ENCODE results near the gene NAV3. TPM values are rescaled to one million over a fixed set of nuclear protein-coding genes. Genes with fewer than 3 reads are reported as not detected.

NAV3 gene
- total and polyA plus RNA-seq, 2 donors (not counting 1 experiment from before 2014, with no cell fraction given), result not detected

DNA sequence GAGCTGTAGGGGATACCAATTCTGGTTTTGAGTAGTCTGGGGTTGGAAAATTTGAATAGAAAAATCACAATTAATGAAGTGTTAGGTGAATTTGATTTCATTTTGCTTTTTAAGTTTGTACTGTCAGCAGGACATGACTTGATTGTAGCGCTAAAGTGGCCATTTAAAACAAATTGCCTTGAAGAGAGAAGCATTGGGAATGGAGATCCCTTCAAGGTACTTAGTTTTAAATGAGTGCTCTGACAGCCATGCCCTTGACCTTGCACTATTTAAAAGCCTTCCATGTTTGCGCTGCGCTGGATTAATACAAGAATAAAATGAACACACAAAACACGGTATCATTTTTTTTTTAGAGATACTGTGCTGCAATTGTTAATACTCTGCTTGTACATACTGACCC, 345.9 kb downstream of the NAV3 start:
- no peak overlapping the region for H3K27ac Mint-ChIP-seq
- no peak for DNase-seq
- Histone ChIP-seq H3K79me2 (ENCODE audit: control insufficient read depth, insufficient read depth, low read length) (no peaks in the 10 kb centered on the region), H3K9me3 (ENCODE audit: control extremely low read depth in 1 of 3, control insufficient read depth in 2 of 3, insufficient read depth in 1 of 3, low read length in 2 of 3) (no peaks in the 10 kb centered on the region), H4K20me1 (ENCODE audit: control insufficient read depth, insufficient read depth, low read length, poor library complexity, severe bottlenecking) (no peaks in the 10 kb centered on the region), H3K27ac (ENCODE audit: low read length in 2 of 2) (no peak overlapping the region), H3K4me2 (replicated peaks; ENCODE audit: low read depth, low read length, poor library complexity, severe bottlenecking) (no peak overlapping the region), H3K4me3 (ENCODE audit: control extremely low read depth in 1 of 5, extremely low read depth in 1 of 5, insufficient read depth in 1 of 5, low read depth in 2 of 5, low read length in 4 of 5) (no peak overlapping the region), H3K36me3 (replicated peaks in 1 of 2; ENCODE audit: control extremely low read depth in 1 of 2, control insufficient read depth in 1 of 2, extremely low read depth in 1 of 2, insufficient read depth in 2 of 2, low read length in 1 of 2) (no peaks in the 10 kb centered on the region), H3K4me1 (ENCODE audit: control insufficient read depth in 2 of 2, insufficient read depth in 2 of 2, low read length in 2 of 2) (no peaks in the 10 kb centered on the region), H3K9ac (ENCODE audit: low read length) (no peak overlapping the region), H3K27me3 (replicated peaks in 1 of 4; ENCODE audit: control extremely low read depth in 1 of 4, control insufficient read depth in 3 of 4, insufficient read depth in 4 of 4, low read length in 3 of 4) (no peaks in the 10 kb centered on the region), H2AFZ (ENCODE audit: insufficient read depth, low read depth, low read length, poor library complexity, severe bottlenecking) (no peak overlapping the region)
- CTCF ChIA-PET, result no interaction called here
- intact Hi-C loops (cut with micrococcal nuclease), result no loop called here
- TF ChIP-seq, protein P1, sequence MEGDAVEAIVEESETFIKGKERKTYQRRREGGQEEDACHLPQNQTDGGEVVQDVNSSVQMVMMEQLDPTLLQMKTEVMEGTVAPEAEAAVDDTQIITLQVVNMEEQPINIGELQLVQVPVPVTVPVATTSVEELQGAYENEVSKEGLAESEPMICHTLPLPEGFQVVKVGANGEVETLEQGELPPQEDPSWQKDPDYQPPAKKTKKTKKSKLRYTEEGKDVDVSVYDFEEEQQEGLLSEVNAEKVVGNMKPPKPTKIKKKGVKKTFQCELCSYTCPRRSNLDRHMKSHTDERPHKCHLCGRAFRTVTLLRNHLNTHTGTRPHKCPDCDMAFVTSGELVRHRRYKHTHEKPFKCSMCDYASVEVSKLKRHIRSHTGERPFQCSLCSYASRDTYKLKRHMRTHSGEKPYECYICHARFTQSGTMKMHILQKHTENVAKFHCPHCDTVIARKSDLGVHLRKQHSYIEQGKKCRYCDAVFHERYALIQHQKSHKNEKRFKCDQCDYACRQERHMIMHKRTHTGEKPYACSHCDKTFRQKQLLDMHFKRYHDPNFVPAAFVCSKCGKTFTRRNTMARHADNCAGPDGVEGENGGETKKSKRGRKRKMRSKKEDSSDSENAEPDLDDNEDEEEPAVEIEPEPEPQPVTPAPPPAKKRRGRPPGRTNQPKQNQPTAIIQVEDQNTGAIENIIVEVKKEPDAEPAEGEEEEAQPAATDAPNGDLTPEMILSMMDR (IDR thresholded peaks at IDR 0.05), result no peak
- no peak for TF ChIP-seq EZH2 (IDR thresholded peaks at IDR 0.05; ENCODE audit: borderline replicate concordance, insufficient read depth, low read depth, low read length, poor library complexity, severe bottlenecking)
- no peaks in the 10 kb centered on the region for H3K27me3 Mint-ChIP-seq
- POLR2A ChIA-PET, result no interaction called here
- H3K4me1 Mint-ChIP-seq, result no peaks in the 10 kb centered on the region
- no CpG with 5 or more reads among the region's 4 CpGs for whole genome bisulfite sequencing (ENCODE audit: insufficient coverage)
- H3K9me3 Mint-ChIP-seq (ENCODE audit: insufficient read depth), result no peaks in the 10 kb centered on the region
- ATAC-seq (ENCODE audit: low read depth), result no peak
- no peak overlapping the region for H3K4me3 Mint-ChIP-seq

DNA sequence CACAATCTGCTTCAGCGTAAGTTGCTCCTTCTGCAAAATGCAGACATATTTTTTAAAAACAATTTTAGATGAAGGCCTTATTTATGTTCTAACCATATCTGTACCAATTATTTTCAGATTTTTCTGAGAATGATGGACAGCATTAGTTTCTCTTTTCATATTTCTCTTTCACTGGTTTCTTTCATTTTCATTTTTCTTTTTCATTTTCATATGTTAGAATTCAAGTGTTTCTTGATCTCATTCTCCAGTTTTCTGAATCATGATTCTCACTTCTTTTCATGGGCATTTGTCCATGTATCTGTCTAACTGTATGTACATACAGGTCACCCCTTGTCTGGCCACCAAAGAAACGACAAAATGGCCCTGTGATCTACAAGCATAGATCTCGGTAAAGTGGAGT, 346.6 kb downstream of the NAV3 start:
- no peak overlapping the region for H3K9ac ChIP-seq (ENCODE audit: low read length)
- no peaks in the 10 kb centered on the region for H3K27me3 ChIP-seq (replicated peaks in 1 of 4; ENCODE audit: control extremely low read depth in 1 of 4, control insufficient read depth in 3 of 4, insufficient read depth in 4 of 4, low read length in 3 of 4)
- ChIA-PET CTCF (no interaction called here), POLR2A (no interaction called here)
- H2AFZ ChIP-seq (ENCODE audit: insufficient read depth, low read depth, low read length, poor library complexity, severe bottlenecking), result no peak overlapping the region
- Mint-ChIP-seq H3K4me3 (no peak overlapping the region), H3K27ac (no peak overlapping the region), H3K9me3 (ENCODE audit: insufficient read depth) (no peaks in the 10 kb centered on the region), H3K4me1 (no peaks in the 10 kb centered on the region), H3K27me3 (no peaks in the 10 kb centered on the region)
- no peak overlapping the region for H3K27ac ChIP-seq (ENCODE audit: low read length in 2 of 2)
- TF ChIP-seq EZH2 (IDR thresholded peaks at IDR 0.05; ENCODE audit: borderline replicate concordance, insufficient read depth, low read depth, low read length, poor library complexity, severe bottlenecking), result no peak
- TF ChIP-seq, protein P1 (IDR thresholded peaks at IDR 0.05), result no peak
- DNase-seq (no peak), ATAC-seq (ENCODE audit: low read depth) (no peak)
- H3K4me2 ChIP-seq (replicated peaks; ENCODE audit: low read depth, low read length, poor library complexity, severe bottlenecking), result no peak overlapping the region
- 81% methylated on average over 2 of the region's 3 CpGs for WGBS (ENCODE audit: insufficient coverage)
- H4K20me1 ChIP-seq (ENCODE audit: control insufficient read depth, insufficient read depth, low read length, poor library complexity, severe bottlenecking), result no peaks in the 10 kb centered on the region
- H3K79me2 ChIP-seq (ENCODE audit: control insufficient read depth, insufficient read depth, low read length), result no peaks in the 10 kb centered on the region
- H3K4me1 ChIP-seq (ENCODE audit: control insufficient read depth in 2 of 2, insufficient read depth in 2 of 2, low read length in 2 of 2), result no peaks in the 10 kb centered on the region
- intact Hi-C loops (cut with micrococcal nuclease), result no loop called here
- H3K9me3 ChIP-seq (ENCODE audit: control extremely low read depth in 1 of 3, control insufficient read depth in 2 of 3, insufficient read depth in 1 of 3, low read length in 2 of 3), result no peaks in the 10 kb centered on the region
- no peak overlapping the region for H3K4me3 ChIP-seq (ENCODE audit: control extremely low read depth in 1 of 5, extremely low read depth in 1 of 5, insufficient read depth in 1 of 5, low read depth in 2 of 5, low read length in 4 of 5)
- H3K36me3 ChIP-seq (replicated peaks in 1 of 2; ENCODE audit: control extremely low read depth in 1 of 2, control insufficient read depth in 1 of 2, extremely low read depth in 1 of 2, insufficient read depth in 2 of 2, low read length in 1 of 2), result no peaks in the 10 kb centered on the region
